GM19025 (cell line): Measurements from ENCODE around the gene NOC3L.
"Not testable (repeated sequence)": the region's sequence is repeated elsewhere in the genome, so short reads cannot be mapped to it uniquely, and the experiment has no call there.

Experiments used
- ATAC-seq: cut with Tn5 transposase; IDR thresholded peaks from one replicate; pipeline ENCODE4 v1.9.1; 2021; ENCODE audit warnings: mild to moderate bottlenecking, low read depth, moderate library complexity; ENCODE audit not compliant: unreplicated experiment

NOC3L gene, protein sequence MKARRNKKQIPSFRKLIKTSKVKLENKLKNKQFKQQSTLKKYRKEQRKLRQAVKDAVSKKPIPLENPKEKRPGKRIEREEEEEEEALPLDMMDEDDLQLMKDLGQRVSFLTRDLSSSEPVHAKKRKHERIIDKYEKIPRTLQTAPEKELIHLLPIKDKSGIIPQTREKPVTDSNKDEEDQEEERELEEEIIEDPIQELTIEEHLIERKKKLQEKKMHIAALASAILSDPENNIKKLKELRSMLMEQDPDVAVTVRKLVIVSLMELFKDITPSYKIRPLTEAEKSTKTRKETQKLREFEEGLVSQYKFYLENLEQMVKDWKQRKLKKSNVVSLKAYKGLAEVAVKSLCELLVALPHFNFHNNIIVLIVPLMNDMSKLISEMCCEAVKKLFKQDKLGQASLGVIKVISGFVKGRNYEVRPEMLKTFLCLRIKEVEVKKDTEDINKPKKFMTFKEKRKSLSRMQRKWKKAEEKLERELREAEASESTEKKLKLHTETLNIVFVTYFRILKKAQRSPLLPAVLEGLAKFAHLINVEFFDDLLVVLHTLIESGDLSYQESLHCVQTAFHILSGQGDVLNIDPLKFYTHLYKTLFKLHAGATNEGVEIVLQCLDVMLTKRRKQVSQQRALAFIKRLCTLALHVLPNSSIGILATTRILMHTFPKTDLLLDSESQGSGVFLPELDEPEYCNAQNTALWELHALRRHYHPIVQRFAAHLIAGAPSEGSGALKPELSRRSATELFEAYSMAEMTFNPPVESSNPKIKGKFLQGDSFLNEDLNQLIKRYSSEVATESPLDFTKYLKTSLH

DNA sequence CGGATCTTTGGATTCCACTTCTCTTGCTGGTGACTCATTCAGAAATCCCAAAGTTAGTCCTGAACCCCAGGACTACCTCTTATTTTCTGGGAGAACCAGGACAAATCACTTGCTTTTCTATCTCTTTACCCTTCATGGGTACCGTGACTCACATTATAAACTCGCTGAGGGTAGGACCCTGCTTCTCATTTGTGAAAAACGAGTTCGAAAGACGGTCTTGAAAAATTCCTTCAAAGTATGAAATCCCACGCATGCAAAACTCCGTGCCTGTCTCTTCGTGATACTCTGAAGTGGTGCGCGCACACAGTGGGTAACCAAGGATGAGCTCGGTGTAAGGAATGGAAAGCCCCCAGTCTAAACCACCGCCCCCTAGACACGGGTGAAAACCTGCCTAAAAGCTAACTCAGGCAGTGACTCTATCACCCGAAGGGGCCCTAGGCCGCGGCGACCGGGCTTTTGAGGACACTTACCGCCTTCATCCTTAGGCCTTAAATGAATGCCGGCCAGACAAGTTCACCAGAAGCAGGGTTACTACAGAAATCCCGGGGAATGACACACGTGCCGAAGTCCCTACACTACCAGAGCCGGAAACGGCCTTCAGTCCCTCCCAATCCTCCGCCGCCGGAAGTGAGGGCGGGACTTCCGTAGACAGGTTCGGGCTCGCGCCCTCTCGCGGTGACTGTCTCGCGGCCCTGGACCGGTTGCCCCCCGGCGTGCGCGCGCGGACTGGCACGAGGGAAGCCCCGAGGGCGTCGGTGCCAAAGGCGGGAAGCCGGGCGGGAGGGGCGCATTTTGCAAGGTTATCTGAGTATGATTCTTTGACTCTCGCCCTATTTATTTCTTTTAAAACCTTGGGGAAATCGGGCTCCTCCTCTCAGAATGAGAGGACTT, at the start of gene NOC3L:
Gene NOC3L, minus strand, starts transcription at position 580 of the 891 bp plus-strand sequence. Its CDS starts 101 bp downstream, at position 479.
- ATAC-seq: peak; percentile 99

DNA sequence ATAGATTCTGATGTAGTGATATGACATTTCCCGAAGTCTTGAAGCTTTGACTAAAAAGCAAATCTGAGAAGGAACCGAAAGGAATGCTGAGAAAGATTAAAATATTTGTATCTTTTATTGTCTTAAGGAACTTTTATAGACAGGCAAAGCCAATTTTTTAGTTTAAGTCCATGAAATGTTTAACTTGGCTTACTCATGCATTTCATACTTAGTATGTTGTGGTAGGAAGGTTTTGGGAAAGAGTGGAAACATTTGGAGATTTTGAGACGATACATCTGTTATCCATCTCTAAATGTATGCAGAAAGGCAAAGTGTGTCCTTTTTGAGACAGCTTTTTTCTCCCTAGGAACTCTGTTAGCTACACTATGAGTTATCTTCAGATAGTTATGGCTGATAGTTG, 49.7 kb upstream of the NOC3L start:
- ATAC-seq: no peak

DNA sequence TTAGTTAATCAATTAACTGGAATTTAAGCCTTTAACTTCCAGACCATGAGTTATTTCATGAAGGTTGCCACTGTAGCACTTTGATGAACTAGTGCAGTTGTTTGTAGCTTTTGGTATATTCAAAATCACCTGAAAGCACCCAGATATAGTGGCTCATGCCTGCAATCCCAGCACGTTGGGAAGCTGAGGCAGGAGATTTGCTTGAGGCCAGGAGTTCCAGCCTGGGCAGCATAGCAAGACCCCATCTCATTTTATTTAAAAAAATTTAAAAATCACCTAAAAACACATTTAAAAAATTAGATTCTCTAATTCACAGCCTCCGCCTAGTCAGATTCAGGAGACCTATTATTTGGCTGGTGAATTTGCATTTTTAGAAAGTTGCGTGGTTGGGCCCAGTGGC, 48.6 kb upstream of the NOC3L start:
- ATAC-seq: no peak

DNA sequence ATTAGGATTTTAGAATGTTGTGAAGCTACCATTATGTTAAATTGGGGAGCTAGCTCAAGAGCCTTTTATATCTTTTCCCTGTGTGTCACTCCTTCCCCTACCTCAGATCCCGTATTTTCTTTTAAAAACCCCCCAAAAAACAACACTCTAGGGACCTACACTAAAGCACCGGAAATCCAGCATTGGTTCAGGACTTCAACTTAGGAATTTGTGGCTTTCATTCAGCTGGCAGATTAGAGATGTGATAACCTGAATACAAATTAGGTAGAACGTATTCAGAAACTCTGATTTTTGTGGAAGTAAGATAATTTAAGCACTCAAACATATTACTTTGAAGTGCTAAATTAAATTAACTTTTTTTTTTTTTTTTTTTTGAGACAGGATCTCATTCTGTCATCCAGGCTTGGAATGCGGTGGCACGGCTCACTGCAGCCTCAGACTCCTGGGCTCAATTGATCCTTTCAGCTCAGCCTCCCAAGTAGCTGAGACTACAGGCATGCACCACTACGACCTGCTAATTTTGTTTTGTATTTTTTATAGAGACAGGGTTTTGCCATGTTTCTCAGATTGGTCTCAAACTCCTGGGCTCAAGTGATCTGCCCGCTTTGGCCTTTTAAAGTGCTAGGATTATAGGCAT, 46.4 kb upstream of the NOC3L start:
- ATAC-seq: no peak

DNA sequence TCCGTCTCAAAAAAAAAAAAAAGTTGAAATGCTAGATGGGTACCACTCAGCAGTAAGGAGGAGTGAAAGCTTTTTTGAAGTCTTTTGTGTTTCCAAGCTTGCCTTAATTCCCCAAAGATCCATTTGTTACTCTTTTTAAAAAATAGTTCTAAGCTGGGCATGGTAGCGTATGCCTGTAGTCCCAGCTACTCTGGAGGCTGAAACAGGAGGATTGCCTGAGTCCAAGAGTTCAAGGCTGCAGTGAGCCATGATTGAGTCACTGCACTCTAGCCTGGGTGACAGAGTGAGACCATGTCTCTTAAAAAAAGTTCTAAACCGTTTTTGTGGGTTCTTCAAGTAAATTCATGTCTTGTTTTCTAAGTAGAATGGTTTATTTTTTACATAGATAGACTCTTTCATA, 44.9 kb upstream of the NOC3L start:
- no peak for ATAC-seq

DNA sequence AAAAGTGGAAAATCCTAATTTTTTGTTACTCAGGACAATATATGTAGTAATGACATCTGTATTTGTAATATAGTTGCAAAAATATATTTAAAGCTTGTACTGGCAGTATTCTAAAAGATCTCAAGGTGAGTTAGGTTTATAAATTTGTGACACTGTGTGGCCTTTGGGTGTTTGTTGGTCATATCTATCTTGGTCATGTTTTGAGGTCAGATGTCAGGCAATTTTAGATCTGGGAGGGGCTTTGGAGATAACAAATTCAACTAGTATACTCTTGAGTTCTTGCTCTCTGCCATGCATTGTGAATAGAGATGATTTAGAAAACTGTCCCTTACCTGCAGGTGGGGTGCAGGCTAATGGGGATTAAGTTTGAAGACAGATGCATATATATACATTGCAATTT, 42.7 kb upstream of the NOC3L start:
- ATAC-seq: no peak

DNA sequence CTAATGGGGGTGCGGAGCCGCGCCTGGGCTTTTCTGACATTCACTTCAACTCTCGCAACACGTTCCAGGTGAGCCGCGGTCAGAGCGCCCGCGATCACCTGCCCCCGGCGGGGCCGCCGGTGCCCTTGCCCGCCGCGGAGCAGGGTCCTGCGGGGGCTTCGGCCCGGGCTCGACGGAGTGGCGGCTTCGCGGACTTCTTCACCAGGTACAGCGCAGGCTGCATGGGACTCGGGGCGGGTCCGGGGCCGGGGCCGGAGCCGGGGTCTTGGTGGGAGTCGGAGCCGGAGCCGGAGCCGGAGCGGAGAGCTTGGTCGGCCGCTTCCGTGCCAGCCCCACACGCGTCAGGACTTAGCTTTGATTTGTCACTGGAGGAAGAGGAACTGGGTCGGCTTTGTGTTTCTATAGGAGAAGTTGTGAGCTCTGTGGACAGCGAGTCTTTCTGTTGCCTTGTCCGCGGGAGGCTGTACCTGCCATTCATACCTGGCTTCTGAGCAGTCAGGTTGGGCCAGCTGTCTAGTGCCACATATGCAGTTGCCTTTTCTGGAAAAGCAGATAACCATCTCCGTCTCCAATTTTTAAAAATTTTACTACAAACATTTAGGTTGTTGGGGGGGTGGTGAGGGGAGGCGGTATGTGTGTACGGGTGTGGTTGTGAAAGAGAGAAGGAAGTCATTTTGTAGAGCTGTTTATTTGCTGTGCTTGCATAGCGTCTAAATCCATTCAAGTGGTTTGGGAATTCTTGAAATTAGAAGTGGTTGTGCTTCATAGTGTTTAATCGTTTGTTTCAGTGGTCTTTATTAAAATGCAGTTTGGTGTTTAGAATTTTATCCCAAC, 40.9 kb upstream of the NOC3L start:
- peak; percentile 33 for ATAC-seq

DNA sequence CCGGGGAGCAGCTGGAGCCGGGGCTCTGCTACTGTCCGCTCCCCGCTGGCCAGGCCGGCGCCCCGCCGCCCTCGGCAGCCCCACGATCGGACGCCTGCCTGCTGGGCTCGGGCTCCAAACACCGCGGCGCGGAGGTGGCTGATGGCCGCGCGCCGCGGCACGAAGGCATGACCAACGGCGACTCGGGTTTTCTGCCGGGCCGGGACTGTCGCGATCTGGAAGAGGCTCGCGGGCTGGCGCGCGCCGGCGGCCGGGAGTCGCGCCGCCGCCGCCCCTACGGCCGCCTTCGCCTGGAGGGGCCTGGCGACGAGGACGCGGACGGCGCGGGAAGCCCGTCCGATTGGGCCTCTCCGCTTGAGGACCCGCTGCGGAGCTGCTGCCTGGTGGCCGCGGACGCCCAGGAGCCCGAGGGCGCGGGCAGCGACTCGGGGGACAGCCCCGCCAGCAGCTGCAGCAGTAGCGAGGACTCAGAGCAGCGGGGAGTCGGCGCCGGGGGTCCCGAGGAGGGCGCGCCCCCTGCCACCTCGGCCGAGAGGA, 40.2 kb upstream of the NOC3L start:
- peak; percentile 13 for ATAC-seq

DNA sequence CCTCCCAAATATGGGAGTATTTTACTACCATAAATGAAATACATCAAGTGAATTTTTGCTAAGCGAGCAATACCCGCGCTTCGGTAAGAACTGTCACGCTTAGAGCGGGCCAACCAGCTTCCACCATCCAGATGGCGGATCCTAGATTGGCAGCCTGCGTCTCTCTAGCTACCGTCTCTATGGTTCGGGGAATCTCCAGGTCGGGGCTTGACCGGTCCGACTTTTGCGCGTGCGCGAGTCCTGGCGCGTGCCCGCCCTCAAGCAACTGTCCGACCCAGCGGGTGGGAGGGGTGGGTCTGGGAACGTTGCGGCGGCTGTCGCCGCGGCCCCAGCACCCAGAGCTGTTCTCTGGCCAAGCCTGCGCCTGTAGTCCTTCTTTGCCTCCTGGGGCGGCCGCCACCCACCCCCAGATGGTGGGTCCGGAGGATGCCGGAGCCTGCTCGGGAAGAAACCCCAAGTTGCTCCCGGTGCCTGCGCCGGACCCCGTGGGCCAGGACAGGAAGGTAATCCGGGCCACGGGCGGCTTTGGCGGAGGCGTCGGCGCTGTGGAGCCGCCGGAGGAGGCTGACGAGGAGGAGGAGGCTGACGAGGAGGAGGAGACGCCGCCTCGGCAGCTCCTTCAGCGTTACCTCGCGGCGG, 39.6 kb upstream of the NOC3L start, which contains the start of gene TBC1D12:
Gene TBC1D12, plus strand, starts transcription at position 338 of the 639 bp plus-strand sequence. Its CDS starts 73 bp downstream, at position 411.
- peak; percentile 65 for ATAC-seq

DNA sequence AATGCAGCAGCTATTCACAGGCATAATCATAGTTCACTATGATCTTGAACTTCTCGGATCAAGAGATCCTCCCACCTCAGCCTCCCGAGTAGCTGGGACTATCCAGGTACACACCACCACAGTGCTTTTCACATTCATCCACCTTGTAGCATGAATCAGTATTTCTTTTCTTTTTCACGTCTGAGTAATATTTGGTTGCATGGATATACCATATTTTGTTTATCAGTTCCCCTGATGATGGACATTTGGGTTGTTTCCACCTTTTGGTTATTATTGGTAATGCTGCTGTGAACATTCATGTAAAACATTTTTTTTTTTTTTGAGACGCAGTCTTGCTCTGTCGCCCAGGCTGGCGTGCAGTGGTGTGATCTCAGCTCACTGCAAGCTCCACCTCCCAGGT, 36.0 kb upstream of the NOC3L start:
- no peak for ATAC-seq

DNA sequence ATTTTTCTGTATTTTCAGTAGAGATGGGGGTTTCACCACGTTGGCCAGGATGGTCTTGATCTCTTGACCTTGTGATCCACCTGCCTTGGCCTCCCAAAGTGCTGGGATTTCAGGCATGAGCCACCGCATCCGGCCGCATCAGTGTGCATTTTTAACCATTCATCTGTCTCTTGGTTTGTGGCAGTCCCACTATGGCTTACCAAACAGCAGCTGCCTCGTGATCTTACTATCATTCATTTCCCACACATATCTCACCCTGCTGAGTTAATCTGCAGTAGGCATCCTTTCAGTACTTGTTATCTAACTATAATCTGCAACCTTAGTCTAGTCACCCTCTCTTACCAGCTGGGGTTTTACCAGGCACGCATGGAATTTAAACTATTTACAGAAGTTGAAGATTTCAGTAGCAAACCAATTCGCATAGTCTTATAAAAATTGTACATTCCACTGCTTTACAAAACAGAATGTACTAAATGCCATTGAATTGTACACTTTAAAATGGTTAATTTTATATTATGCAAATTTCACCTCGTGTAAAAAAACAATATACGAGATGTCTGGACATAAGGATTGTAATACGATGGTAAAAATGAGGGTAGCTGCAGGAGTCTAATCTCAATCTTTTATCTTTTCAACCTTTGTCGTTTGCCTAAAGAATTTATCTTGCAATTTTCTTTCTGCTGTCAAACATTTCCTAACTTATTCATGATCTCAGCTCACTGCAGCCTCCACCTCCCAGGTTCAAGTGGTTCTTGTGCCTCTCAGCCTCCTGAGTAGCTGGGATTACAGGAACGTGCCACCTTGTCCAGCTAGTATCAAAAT, 35.0 kb upstream of the NOC3L start:
- ATAC-seq: no peak

DNA sequence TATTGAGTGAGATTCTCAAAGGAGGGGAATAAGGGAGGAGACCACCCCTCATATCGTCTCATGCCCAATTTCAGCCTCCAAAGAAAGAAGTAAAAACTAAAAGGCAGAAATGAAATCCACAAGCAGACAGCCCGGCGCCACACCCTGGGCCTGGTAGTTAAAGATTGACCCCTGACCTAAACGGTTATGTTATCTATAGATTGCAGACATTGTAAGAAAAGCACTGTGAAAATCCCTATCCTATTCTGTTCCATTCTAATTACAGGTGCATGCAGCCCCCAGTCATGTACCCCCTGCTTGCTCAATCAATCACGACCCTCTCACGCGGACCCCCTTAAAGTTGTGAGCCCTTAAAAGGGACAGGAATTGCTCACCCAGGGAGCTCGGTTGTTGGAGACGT, 29.4 kb upstream of the NOC3L start:
- ATAC-seq: not testable (repeated sequence)

DNA sequence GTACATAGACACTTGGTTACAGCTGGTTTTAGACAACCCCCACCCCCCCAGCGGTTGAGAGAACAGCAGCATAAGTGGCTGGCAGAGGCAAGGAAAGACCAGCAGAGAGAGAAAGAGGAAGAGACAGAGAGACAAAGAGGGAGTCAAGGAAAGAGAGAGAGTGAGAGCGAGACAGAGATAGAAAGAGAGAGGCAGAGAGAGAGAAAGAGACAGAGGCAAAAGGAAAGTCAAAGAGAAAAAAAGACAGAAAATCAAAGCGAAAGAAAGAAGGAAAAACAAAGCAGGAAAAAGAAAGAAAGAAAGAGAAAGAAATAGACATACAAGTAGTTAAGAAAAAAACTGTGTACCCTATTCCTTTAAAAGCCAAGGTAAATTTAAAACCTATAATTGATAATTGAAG, 23.0 kb upstream of the NOC3L start:
- ATAC-seq: not testable (repeated sequence)

DNA sequence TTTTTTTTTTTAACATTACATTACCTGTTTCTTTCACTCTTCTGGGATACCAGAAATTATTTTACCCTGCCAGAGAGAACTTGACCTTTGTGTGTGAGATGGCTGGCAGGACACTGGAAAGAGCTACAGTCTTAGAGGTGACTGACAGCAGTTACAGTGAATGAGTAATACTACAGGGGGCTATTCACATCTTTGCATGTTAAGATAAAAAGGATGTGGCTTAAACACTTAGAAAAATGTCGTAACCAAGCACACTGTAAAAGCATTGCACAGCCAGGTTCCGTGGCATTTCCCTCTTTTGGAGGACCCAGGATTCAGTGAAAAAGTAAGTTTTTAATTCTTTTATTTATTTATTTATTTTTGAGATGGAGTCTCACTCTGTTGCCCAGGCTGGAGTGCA, 20.8 kb upstream of the NOC3L start:
- ATAC-seq: no peak

DNA sequence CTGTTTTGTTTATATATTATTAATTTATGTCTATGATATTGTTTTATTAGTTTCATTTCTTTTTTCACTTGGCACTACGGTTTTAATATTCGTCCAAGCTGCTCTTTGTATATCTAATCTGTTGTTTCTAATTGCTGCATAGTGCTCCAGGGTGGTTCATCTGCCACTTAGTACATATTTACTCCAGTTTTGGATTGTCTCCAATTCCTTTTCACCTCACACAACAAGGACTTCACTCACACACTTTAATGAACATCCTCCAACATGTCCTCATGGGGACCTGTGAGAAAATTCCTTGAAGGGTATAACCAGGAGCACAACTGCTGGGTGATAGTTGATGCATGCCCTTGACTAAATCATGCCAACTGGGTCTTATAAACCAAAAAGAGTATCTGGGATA, 14.1 kb upstream of the NOC3L start:
- no peak for ATAC-seq

DNA sequence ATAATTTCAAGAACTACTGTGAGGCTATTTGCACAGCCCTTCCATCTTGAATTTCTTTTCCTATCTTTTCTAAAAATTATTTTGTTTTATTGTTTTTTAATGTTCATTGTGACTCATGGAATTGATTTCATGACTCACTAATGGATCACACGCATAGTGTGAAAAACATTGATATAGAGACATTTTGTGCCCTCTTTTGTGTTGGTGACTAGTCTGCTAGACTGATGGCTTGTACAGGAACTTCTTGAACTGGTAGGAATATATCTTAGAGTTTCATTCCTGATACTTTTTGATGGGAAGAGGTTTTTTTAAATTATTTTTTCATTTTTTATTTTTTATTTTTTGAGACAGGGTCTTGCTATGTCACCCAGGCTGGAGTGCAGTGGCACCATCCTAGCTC, 12.6 kb upstream of the NOC3L start:
- ATAC-seq: no peak

DNA sequence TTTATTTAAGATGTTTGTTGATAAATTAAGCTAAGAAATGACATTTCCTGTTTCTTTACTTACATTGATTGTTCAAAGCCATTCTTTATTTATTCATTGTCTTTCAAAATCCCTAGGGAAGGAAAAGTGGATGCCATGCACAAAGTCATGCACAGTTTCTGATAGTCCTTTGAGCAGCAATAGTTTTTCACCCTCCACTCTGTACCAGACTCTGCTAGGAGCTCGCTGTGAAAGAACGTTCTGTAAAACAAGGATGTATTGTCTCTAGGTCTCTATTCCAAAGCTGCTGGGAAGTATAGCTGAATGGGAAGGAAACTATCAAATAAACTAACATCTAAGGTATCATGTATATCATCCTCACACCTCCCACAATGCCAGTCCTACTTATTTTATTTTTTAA, 7.8 kb upstream of the NOC3L start:
- ATAC-seq: no peak

DNA sequence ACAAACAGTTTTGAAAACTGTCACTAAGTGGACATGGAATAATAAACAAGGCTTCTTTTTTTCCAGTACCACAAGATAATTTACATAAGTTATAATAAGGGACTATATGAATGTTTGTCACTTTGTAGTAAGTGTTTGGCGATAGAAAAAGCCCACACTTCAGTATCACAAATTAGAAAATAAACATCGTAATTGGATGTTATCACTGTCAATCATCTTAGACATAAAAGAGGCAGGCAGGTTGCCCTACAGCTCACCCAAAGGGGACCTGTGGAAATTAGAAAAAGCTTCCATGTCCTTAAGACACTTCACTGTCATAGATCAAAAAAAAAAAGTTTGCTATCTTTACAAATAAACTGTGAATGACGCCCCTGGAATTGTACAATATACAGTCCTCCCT, 3.6 kb upstream of the NOC3L start:
- ATAC-seq: no peak
